Loucy (cell line): ENCODE data around the gene FZR1.

Source experiments
- H2AFZ ChIP-seq: fragments of 200-600 bp; sonication (generic); 2 replicates; pipeline ENCODE4 v1.6.0; 2016; ENCODE audit warnings: antibody characterized with exemption, mild to moderate bottlenecking, low read length, moderate library complexity
- H3F3A ChIP-seq: fragments of 200-600 bp; 2 replicates; pipeline ENCODE4 v1.6.0; 2016; ENCODE audit warnings: antibody characterized with exemption, low read depth, mild to moderate bottlenecking
- H3K27me3 ChIP-seq: fragments of 200-600 bp; sonication (generic); 2 replicates; pipeline ENCODE4 v1.6.1; 2014; ENCODE audit warnings: low read length, mild to moderate bottlenecking; ENCODE audit not compliant: insufficient read depth, poor library complexity, severe bottlenecking
- H3K36me3 ChIP-seq: fragments of 200-600 bp; sonication (generic); 2 replicates; pipeline ENCODE4 v1.6.1; 2016; ENCODE audit warnings: low read length; ENCODE audit not compliant: insufficient read depth
- H3K4me1 ChIP-seq: fragments of 200-600 bp; sonication (generic); 2 replicates; pipeline ENCODE4 v1.5.1; 2014; ENCODE audit warnings: low read length, mild to moderate bottlenecking; ENCODE audit not compliant: insufficient read depth, poor library complexity, severe bottlenecking
- H3K4me2 ChIP-seq: fragments of 200-600 bp; sonication (generic); 2 replicates; pipeline ENCODE4 v1.6.0; 2014; ENCODE audit warnings: antibody characterized with exemption, low read length, low read depth, mild to moderate bottlenecking; ENCODE audit not compliant: poor library complexity, severe bottlenecking
- H3K4me3 ChIP-seq: fragments of 200-600 bp; sonication (generic); 2 replicates; pipeline ENCODE4 v1.5.1; 2014; ENCODE audit warnings: low read length, mild to moderate bottlenecking, mixed read lengths; ENCODE audit not compliant: poor library complexity, severe bottlenecking
- H3K79me2 ChIP-seq: fragments of 200-600 bp; sonication (generic); 2 replicates; pipeline ENCODE4 v1.6.1; 2014; ENCODE audit warnings: low read length; ENCODE audit not compliant: insufficient read depth
- H3K9ac ChIP-seq: fragments of 200-600 bp; sonication (generic); 2 replicates; pipeline ENCODE4 v1.6.0; 2014; ENCODE audit warnings: mild to moderate bottlenecking, low read depth, low read length, moderate library complexity; ENCODE audit not compliant: poor library complexity, severe bottlenecking
- H3K9me2 ChIP-seq: fragments of 200-600 bp; sonication (generic); replicated peaks from 2 replicates; pipeline ENCODE4 v1.6.1; 2016; ENCODE audit warnings: low read depth, low read length, mixed read lengths
- H3K9me3 ChIP-seq: fragments of 200-600 bp; sonication (generic); 2 replicates; pipeline ENCODE4 v1.6.1; 2014; ENCODE audit warnings: mild to moderate bottlenecking, antibody characterized with exemption, low read length, low read depth; ENCODE audit not compliant: insufficient read depth
- H4K20me1 ChIP-seq: fragments of 200-600 bp; sonication (generic); 2 replicates; pipeline ENCODE4 v1.6.0; 2014; ENCODE audit warnings: antibody characterized with exemption, low read length, mild to moderate bottlenecking; ENCODE audit not compliant: insufficient read depth, poor library complexity, severe bottlenecking
- EZH2phosphoT487 ChIP-seq: fragments of 200-600 bp; IDR thresholded peaks from 2 replicates; pipeline ENCODE4 v1.6.1; 2018; ENCODE audit warnings: antibody characterized with exemption, mild to moderate bottlenecking, moderate library complexity, borderline replicate concordance
- TF ChIP-seq, protein P1 (sequence below): fragments of 200-600 bp; sonication (generic); conservative IDR thresholded peaks from 2 replicates; pipeline ENCODE4 v1.5.1; 2014; ENCODE audit warnings: mild to moderate bottlenecking, antibody characterized with exemption, low read length

Gene FZR1

DNA sequence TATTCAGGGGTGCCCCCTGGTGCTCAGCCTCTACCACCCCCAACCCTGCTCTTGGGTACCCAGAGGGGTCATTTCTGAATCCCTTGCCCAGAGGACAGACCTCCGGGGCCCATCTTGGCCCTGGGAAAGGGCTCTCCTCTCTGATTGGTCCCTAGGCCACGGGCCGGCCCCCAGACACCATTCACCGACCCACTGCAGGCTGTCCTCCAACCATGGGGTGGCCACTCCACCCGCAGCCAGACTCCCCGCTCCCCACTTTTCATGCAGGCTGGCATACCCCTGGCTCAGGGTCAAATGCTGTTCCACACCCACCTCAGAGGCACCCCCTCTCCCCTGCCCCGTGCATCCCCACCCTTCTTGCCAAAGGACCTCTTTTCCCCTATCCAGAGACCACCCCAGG is 40.6 kb upstream of the FZR1 start:
- no peaks in the 10 kb centered on the region for H3K79me2 ChIP-seq
- H3K9ac ChIP-seq = no peak overlapping the region
- H3K27me3 ChIP-seq = no peaks in the 10 kb centered on the region

DNA sequence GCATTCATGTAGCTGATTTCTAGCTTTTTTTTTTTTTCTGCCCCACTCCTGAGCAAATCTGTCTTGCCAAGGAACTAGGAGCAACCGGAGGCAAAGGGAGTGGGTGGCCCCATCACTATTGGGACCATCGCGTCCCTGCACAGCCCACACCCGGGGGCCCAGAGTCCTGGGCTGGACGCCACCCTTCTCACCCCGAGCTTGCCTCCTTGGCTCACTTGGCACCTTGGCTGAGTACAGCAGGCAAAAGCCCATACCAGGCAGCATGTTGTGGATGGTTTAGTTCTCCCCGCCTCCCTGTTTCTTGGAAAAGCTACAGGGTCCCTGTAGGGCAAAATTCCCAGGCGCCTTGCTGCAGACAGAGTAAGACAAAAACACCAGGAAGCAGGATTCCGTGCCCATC is 39.5 kb upstream of the FZR1 start:
- Histone ChIP-seq H2AFZ (no peak overlapping the region), H3F3A (peaks cover 5% of the 10 kb centered on the region; the same call in 1 of the 2 replicates), H3K9me2 (no peaks in the 10 kb centered on the region), H3K4me2 (no peak overlapping the region), H3K4me3 (no peak overlapping the region), H4K20me1 (no peaks in the 10 kb centered on the region), H3K79me2 (no peaks in the 10 kb centered on the region), H3K27me3 (no peaks in the 10 kb centered on the region), H3K36me3 (0 out of 2 replicates have a peak, but pooled peaks cover 10% of the 10 kb centered on the region), H3K9me3 (no peaks in the 10 kb centered on the region), H3K4me1 (no peaks in the 10 kb centered on the region), H3K9ac (no peak overlapping the region)
- TF ChIP-seq, protein P1, sequence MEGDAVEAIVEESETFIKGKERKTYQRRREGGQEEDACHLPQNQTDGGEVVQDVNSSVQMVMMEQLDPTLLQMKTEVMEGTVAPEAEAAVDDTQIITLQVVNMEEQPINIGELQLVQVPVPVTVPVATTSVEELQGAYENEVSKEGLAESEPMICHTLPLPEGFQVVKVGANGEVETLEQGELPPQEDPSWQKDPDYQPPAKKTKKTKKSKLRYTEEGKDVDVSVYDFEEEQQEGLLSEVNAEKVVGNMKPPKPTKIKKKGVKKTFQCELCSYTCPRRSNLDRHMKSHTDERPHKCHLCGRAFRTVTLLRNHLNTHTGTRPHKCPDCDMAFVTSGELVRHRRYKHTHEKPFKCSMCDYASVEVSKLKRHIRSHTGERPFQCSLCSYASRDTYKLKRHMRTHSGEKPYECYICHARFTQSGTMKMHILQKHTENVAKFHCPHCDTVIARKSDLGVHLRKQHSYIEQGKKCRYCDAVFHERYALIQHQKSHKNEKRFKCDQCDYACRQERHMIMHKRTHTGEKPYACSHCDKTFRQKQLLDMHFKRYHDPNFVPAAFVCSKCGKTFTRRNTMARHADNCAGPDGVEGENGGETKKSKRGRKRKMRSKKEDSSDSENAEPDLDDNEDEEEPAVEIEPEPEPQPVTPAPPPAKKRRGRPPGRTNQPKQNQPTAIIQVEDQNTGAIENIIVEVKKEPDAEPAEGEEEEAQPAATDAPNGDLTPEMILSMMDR = no peak
- no peak for TF ChIP-seq EZH2phosphoT487

More for the DNA sequence above, 40.6 kb upstream of the FZR1 start:
- no peak for TF ChIP-seq EZH2phosphoT487
- TF ChIP-seq, protein P1 = no peak
- Histone ChIP-seq H3K4me3 (no peak overlapping the region), H3K9me2 (no peaks in the 10 kb centered on the region), H3K36me3 (0 out of 2 replicates have a peak, but pooled peaks cover 10% of the 10 kb centered on the region), H3K4me1 (no peaks in the 10 kb centered on the region), H3F3A (peaks cover 5% of the 10 kb centered on the region; the same call in 1 of the 2 replicates), H3K9me3 (no peaks in the 10 kb centered on the region), H2AFZ (no peak overlapping the region), H3K4me2 (no peak overlapping the region), H4K20me1 (no peaks in the 10 kb centered on the region)

DNA sequence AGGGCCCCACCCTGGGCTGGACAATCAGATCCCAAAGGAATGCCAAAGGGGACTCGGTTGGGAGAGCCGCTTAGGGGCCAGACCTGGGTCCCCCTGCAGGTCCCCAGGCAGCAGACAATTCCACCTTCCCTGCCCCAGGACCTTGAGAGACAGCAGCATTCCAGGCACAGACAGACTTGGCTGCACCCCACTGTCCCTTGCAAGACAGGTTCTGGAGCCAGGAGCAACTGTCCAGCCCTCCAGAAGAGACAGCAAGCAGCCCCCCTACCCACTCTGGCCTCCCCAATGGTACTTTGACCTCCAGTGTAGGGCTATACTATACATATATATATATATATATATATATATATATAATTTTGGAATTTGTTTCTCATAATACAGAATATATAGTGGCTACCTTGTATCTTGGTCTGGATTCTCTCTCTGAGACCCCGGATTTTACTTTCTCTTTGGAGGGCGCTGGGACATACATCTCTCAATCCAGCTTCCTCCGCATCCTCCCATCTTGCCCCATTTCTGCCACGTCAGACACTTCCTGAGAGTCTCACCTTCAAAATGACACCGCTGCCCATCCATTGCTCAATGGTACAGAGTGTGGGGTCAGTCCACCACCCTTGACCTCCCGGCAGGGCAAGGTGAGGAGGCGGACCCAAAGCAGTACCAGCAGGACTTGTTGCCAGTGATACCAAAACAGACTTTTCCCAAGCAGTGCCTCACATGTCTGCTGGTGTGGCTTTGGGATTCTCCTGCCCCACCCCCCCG is 38.5 kb upstream of the FZR1 start:
- Histone ChIP-seq H3K9me2 (no peaks in the 10 kb centered on the region), H2AFZ (no peak overlapping the region), H4K20me1 (peaks cover 5% of the 10 kb centered on the region), H3K27me3 (no peaks in the 10 kb centered on the region), H3K9ac (no peak overlapping the region), H3K36me3 (0 out of 2 replicates have a peak, but pooled peaks cover 7% of the 10 kb centered on the region), H3K4me3 (no peak overlapping the region), H3K79me2 (peaks cover 6% of the 10 kb centered on the region; the same call in 1 of the 2 replicates), H3F3A (peaks cover 5% of the 10 kb centered on the region; the same call in 1 of the 2 replicates), H3K4me1 (no peaks in the 10 kb centered on the region), H3K9me3 (no peaks in the 10 kb centered on the region), H3K4me2 (no peak overlapping the region)
- no peak for TF ChIP-seq EZH2phosphoT487
- TF ChIP-seq, protein P1 = no peak
